HepG2 (cell line): ENCODE measurements around the gene TMEM252.

Source experiments
- ATF2 ChIP-seq: sonication (generic); formaldehyde crosslinking; IDR thresholded peaks from 2 replicates; pipeline ENCODE4 v1.4.0; 2020; ENCODE audit warnings: missing genetic modification reagents
- HMG20A ChIP-seq: IDR thresholded peaks from 2 replicates; pipeline ENCODE4 v1.6.1; 2016; ENCODE audit warnings: borderline replicate concordance
- HOXA3 ChIP-seq: sonication (generic); formaldehyde crosslinking; IDR thresholded peaks from 2 replicates; pipeline ENCODE4 v1.5.0; 2020; ENCODE audit warnings: missing genetic modification reagents
- RARG ChIP-seq: sonication (generic); formaldehyde crosslinking; IDR thresholded peaks from 2 replicates; pipeline ENCODE4 v1.4.0; 2020; ENCODE audit warnings: low read depth, mild to moderate bottlenecking, missing genetic modification reagents
- RFX3 ChIP-seq: IDR thresholded peaks from 2 replicates; pipeline ENCODE4 v1.6.1; 2016; ENCODE audit warnings: missing biosample characterization, missing genetic modification reagents
- TBL1XR1 ChIP-seq: fragments of 150-350 bp; IDR thresholded peaks from 2 replicates; pipeline ENCODE4 v1.6.1; 2014; ENCODE audit warnings: borderline replicate concordance, low read length; ENCODE audit not compliant: partially characterized antibody
- ZSCAN30 ChIP-seq: sonication (generic); formaldehyde crosslinking; IDR thresholded peaks from 2 replicates; pipeline ENCODE4 v1.5.0; 2020; ENCODE audit warnings: mild to moderate bottlenecking, missing genetic modification reagents
- TF ChIP-seq, protein P1 (sequence below): sonication (generic); formaldehyde crosslinking; IDR thresholded peaks from 2 replicates; pipeline ENCODE4 v1.5.1; 2020; ENCODE audit warnings: mild to moderate bottlenecking, missing genetic modification reagents, borderline replicate concordance

GRCh38 chr9:68584189-68585033 is 43.7 kb upstream of the TMEM252 start:
- no peak for TF ChIP-seq TBL1XR1
- no peak for TF ChIP-seq ZSCAN30 (CRISPR knock-in tag)
- no peak for TF ChIP-seq RFX3
- TF ChIP-seq RARG, result no peak
- no peak for TF ChIP-seq HOXA3
- TF ChIP-seq, protein P1, sequence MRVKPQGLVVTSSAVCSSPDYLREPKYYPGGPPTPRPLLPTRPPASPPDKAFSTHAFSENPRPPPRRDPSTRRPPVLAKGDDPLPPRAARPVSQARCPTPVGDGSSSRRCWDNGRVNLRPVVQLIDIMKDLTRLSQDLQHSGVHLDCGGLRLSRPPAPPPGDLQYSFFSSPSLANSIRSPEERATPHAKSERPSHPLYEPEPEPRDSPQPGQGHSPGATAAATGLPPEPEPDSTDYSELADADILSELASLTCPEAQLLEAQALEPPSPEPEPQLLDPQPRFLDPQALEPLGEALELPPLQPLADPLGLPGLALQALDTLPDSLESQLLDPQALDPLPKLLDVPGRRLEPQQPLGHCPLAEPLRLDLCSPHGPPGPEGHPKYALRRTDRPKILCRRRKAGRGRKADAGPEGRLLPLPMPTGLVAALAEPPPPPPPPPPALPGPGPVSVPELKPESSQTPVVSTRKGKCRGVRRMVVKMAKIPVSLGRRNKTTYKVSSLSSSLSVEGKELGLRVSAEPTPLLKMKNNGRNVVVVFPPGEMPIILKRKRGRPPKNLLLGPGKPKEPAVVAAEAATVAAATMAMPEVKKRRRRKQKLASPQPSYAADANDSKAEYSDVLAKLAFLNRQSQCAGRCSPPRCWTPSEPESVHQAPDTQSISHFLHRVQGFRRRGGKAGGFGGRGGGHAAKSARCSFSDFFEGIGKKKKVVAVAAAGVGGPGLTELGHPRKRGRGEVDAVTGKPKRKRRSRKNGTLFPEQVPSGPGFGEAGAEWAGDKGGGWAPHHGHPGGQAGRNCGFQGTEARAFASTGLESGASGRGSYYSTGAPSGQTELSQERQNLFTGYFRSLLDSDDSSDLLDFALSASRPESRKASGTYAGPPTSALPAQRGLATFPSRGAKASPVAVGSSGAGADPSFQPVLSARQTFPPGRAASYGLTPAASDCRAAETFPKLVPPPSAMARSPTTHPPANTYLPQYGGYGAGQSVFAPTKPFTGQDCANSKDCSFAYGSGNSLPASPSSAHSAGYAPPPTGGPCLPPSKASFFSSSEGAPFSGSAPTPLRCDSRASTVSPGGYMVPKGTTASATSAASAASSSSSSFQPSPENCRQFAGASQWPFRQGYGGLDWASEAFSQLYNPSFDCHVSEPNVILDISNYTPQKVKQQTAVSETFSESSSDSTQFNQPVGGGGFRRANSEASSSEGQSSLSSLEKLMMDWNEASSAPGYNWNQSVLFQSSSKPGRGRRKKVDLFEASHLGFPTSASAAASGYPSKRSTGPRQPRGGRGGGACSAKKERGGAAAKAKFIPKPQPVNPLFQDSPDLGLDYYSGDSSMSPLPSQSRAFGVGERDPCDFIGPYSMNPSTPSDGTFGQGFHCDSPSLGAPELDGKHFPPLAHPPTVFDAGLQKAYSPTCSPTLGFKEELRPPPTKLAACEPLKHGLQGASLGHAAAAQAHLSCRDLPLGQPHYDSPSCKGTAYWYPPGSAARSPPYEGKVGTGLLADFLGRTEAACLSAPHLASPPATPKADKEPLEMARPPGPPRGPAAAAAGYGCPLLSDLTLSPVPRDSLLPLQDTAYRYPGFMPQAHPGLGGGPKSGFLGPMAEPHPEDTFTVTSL (CRISPR knock-in tag), result no peak
- TF ChIP-seq ATF2 (CRISPR knock-in tag), result no peak
- no peak for TF ChIP-seq HMG20A (CRISPR knock-in tag)
